ENCODE measurements around the gene MYBL2. TPM values are rescaled to one million over a fixed set of nuclear protein-coding genes. Genes with fewer than 3 reads are reported as not detected.

The MYBL2 gene
- total RNA-seq, 1 donor from 2014 or later, result 4.1 TPM

GRCh38 chr20:43680981-43681380 is 14.1 kb downstream of the MYBL2 start:
- Histone ChIP-seq H3K4me3 (ENCODE audit: low read depth, low read length) (no peak overlapping the region), H3K27me3 (ENCODE audit: control insufficient read depth, insufficient read depth, low read length) (no peaks in the 10 kb centered on the region), H3K36me3 (ENCODE audit: control insufficient read depth, insufficient read depth, low read length) (no peaks in the 10 kb centered on the region)
- no peak for DNase-seq (ENCODE audit: low read depth)
- TF ChIP-seq CTCF (IDR thresholded peaks at IDR 0.05; ENCODE audit: insufficient read depth, low read length, poor library complexity, severe bottlenecking), result no peak

GRCh38 chr20:43681468-43681942 is 14.6 kb downstream of the MYBL2 start:
- TF ChIP-seq CTCF (IDR thresholded peaks at IDR 0.05; ENCODE audit: insufficient read depth, low read length, poor library complexity, severe bottlenecking), result peak; percentile 10
- no peak for DNase-seq (ENCODE audit: low read depth)
- Histone ChIP-seq H3K36me3 (ENCODE audit: control insufficient read depth, insufficient read depth, low read length) (no peaks in the 10 kb centered on the region), H3K4me3 (ENCODE audit: low read depth, low read length) (no peak overlapping the region), H3K27me3 (ENCODE audit: control insufficient read depth, insufficient read depth, low read length) (no peaks in the 10 kb centered on the region)

GRCh38 chr20:43681991-43682410 is 15.1 kb downstream of the MYBL2 start:
- Histone ChIP-seq H3K4me3 (ENCODE audit: low read depth, low read length) (no peak overlapping the region), H3K27me3 (ENCODE audit: control insufficient read depth, insufficient read depth, low read length) (no peaks in the 10 kb centered on the region), H3K36me3 (ENCODE audit: control insufficient read depth, insufficient read depth, low read length) (no peaks in the 10 kb centered on the region)
- no peak for TF ChIP-seq CTCF (IDR thresholded peaks at IDR 0.05; ENCODE audit: insufficient read depth, low read length, poor library complexity, severe bottlenecking)
- no peak for DNase-seq (ENCODE audit: low read depth)

GRCh38 chr20:43682446-43682845 is 15.5 kb downstream of the MYBL2 start:
- DNase-seq (ENCODE audit: low read depth), result no peak
- H3K4me3 ChIP-seq (ENCODE audit: low read depth, low read length), result no peak overlapping the region
- no peaks in the 10 kb centered on the region for H3K36me3 ChIP-seq (ENCODE audit: control insufficient read depth, insufficient read depth, low read length)
- no peak for TF ChIP-seq CTCF (IDR thresholded peaks at IDR 0.05; ENCODE audit: insufficient read depth, low read length, poor library complexity, severe bottlenecking)
- no peaks in the 10 kb centered on the region for H3K27me3 ChIP-seq (ENCODE audit: control insufficient read depth, insufficient read depth, low read length)

- no peaks in the 10 kb centered on the region for H3K36me3 ChIP-seq (ENCODE audit: control insufficient read depth, insufficient read depth, low read length)
- no peak overlapping the region for H3K4me3 ChIP-seq (ENCODE audit: low read depth, low read length)
- DNase-seq (ENCODE audit: low read depth), result no peak
- no peak for TF ChIP-seq CTCF (IDR thresholded peaks at IDR 0.05; ENCODE audit: insufficient read depth, low read length, poor library complexity, severe bottlenecking)
- H3K27me3 ChIP-seq (ENCODE audit: control insufficient read depth, insufficient read depth, low read length), result no peaks in the 10 kb centered on the region
Measured at GRCh38 chr20:43686820-43687219, 19.9 kb downstream of the MYBL2 start.

GRCh38 chr20:43689165-43689564 is 22.3 kb downstream of the MYBL2 start:
- H3K4me3 ChIP-seq (ENCODE audit: low read depth, low read length), result no peak overlapping the region
- H3K27me3 ChIP-seq (ENCODE audit: control insufficient read depth, insufficient read depth, low read length), result no peaks in the 10 kb centered on the region
- TF ChIP-seq CTCF (IDR thresholded peaks at IDR 0.05; ENCODE audit: insufficient read depth, low read length, poor library complexity, severe bottlenecking), result no peak
- no peaks in the 10 kb centered on the region for H3K36me3 ChIP-seq (ENCODE audit: control insufficient read depth, insufficient read depth, low read length)
- DNase-seq (ENCODE audit: low read depth), result no peak

All from kidney epithelial cell (primary cell).